Cerebellar nuclear complex (tissue), 1 donor: ENCODE data around the gene PLXNA4.

Experiments used
- DNase-seq, 2 experiments: peaks; one replicate each; lab custom pipeline; 2025; lab: John Stamatoyannopoulos, UW

Gene PLXNA4

GRCh38 chr7:132318352-132319318 is 257.6 kb downstream of the PLXNA4 start:
- peak; percentile 54 to 56 for DNase-seq

GRCh38 chr7:132317701-132318351 is 258.4 kb downstream of the PLXNA4 start:
- DNase-seq = no peak

GRCh38 chr7:132312531-132313055 is 263.7 kb downstream of the PLXNA4 start:
- DNase-seq = no peak

- no peak for DNase-seq
Measured at GRCh38 chr7:132311733-132312132, 264.5 kb downstream of the PLXNA4 start.

- no peak for DNase-seq
Measured at GRCh38 chr7:132309102-132309805, 267.0 kb downstream of the PLXNA4 start.

- no peak for DNase-seq
Measured at GRCh38 chr7:132307465-132307864, 268.8 kb downstream of the PLXNA4 start.

- DNase-seq = no peak
Measured at GRCh38 chr7:132300599-132301277, 275.5 kb downstream of the PLXNA4 start.

- no peak for DNase-seq
Measured at GRCh38 chr7:132298790-132299189, 277.5 kb downstream of the PLXNA4 start.

GRCh38 chr7:132296820-132297219 is 279.4 kb downstream of the PLXNA4 start:
- no peak for DNase-seq

- DNase-seq = no peak
Measured at GRCh38 chr7:132295175-132295574, 281.1 kb downstream of the PLXNA4 start.

- DNase-seq = no peak
Measured at GRCh38 chr7:132292803-132293202, 283.5 kb downstream of the PLXNA4 start.

GRCh38 chr7:132291481-132291880 is 284.8 kb downstream of the PLXNA4 start:
- no peak for DNase-seq

GRCh38 chr7:132290021-132290420 is 286.2 kb downstream of the PLXNA4 start:
- no peak for DNase-seq

- no peak for DNase-seq
Measured at GRCh38 chr7:132286836-132287235, 289.4 kb downstream of the PLXNA4 start.

- no peak for DNase-seq
Measured at GRCh38 chr7:132280335-132280734, 295.9 kb downstream of the PLXNA4 start.

- DNase-seq = no peak
Measured at GRCh38 chr7:132279718-132280117, 296.6 kb downstream of the PLXNA4 start.

GRCh38 chr7:132276976-132277725 is 299.1 kb downstream of the PLXNA4 start:
- no peak for DNase-seq

GRCh38 chr7:132276234-132276630 is 300.0 kb downstream of the PLXNA4 start:
- DNase-seq = no peak

- DNase-seq = no peak
Measured at GRCh38 chr7:132275416-132276233, 300.6 kb downstream of the PLXNA4 start.

GRCh38 chr7:132272763-132273371 is 303.4 kb downstream of the PLXNA4 start:
- DNase-seq = no peak
